GM12878 (cell line): Measurements from ENCODE around the gene HNRNPDL. TPM values are rescaled to one million over a fixed set of nuclear protein-coding genes. Genes with fewer than 3 reads are reported as not detected.
A peak's percentile ranks its signal among the peaks of the same experiment; 100 is the strongest.

Experiments
- BHLHE40 ChIP-seq, 2 experiments: fragments of 450-650 bp in 1 of 2; IDR thresholded peaks; 2 replicates each; pipeline ENCODE4 v1.6.1; 2011 to 2017; ENCODE audit warnings: low read depth in 2 of 2, borderline replicate concordance in 1 of 2, improper control_type of control experiment in 1 of 2, low read length in 1 of 2, mild to moderate bottlenecking in 1 of 2
- CBFB ChIP-seq: IDR thresholded peaks from 2 replicates; pipeline ENCODE4 v1.6.1; 2016; ENCODE audit warnings: antibody characterized with exemption, low read depth
- CEBPZ ChIP-seq: fragments of 150-350 bp; IDR thresholded peaks from 2 replicates; pipeline ENCODE4 v1.6.1; 2016; ENCODE audit warnings: low read depth, low read length
- CHD2 ChIP-seq: IDR thresholded peaks from 2 replicates; pipeline ENCODE4 v1.6.1; 2011; ENCODE audit warnings: low read depth, low read length, improper control_type of control experiment, borderline replicate concordance
- CTCF ChIP-seq, 3 experiments: IDR thresholded peaks in 2 of 3; conservative IDR thresholded peaks in 1 of 3; 2 replicates each; pipeline ENCODE4 v1.5.1; 2011; ENCODE audit warnings: low read depth in 3 of 3, low read length in 3 of 3, mild to moderate bottlenecking in 3 of 3, control low read depth in 2 of 3, moderate library complexity in 2 of 3, inconsistent platforms in 1 of 3, mixed read lengths in 1 of 3; ENCODE audit not compliant: control insufficient read depth in 2 of 3, insufficient read depth in 1 of 3; ENCODE audit errors: extremely low read depth in 1 of 3
- E4F1 ChIP-seq: fragments of 450-650 bp; IDR thresholded peaks from 2 replicates; pipeline ENCODE4 v1.6.1; 2018; ENCODE audit warnings: borderline replicate concordance, mild to moderate bottlenecking; ENCODE audit not compliant: partially characterized antibody
- EED ChIP-seq: sonication (generic); IDR thresholded peaks from 2 replicates; pipeline ENCODE4 v1.6.1; 2016; ENCODE audit warnings: antibody characterized with exemption, low read depth
- FOXK2 ChIP-seq: fragments of 450-650 bp; IDR thresholded peaks from 2 replicates; pipeline ENCODE4 v1.6.1; 2017; ENCODE audit warnings: mild to moderate bottlenecking, moderate library complexity
- GABPA ChIP-seq: IDR thresholded peaks from 2 replicates; pipeline ENCODE4 v1.6.1; 2014; ENCODE audit warnings: antibody characterized with exemption, low read depth, mild to moderate bottlenecking, inconsistent platforms
- MEF2B ChIP-seq: fragments of 450-650 bp; IDR thresholded peaks from 2 replicates; pipeline ENCODE4 v1.6.1; 2018; ENCODE audit warnings: mild to moderate bottlenecking, moderate library complexity; ENCODE audit not compliant: partially characterized antibody, poor library complexity, severe bottlenecking
- MXI1 ChIP-seq: fragments of 150-350 bp; IDR thresholded peaks from 2 replicates; pipeline ENCODE4 v1.6.1; 2011; ENCODE audit warnings: low read depth, mild to moderate bottlenecking, inconsistent platforms, low read length, improper control_type of control experiment
- NR2C2 ChIP-seq: IDR thresholded peaks from 2 replicates; pipeline ENCODE4 v1.6.1; 2011; ENCODE audit warnings: borderline replicate concordance, low read depth; ENCODE audit not compliant: control insufficient read depth, insufficient read length
- NR2F1 ChIP-seq: fragments of 450-650 bp; conservative IDR thresholded peaks from 2 replicates; pipeline ENCODE4 v1.6.1; 2017; ENCODE audit warnings: mild to moderate bottlenecking
- PKNOX1 ChIP-seq: fragments of 450-650 bp; IDR thresholded peaks from 2 replicates; pipeline ENCODE4 v1.6.1; 2016; ENCODE audit warnings: mild to moderate bottlenecking
- POLR2AphosphoS5 ChIP-seq: IDR thresholded peaks from 2 replicates; pipeline ENCODE4 v1.6.1; 2011; ENCODE audit warnings: mild to moderate bottlenecking, low read length, inconsistent platforms
- TCF12 ChIP-seq: IDR thresholded peaks from 2 replicates; pipeline ENCODE4 v1.6.1; 2011; ENCODE audit warnings: low read depth, mild to moderate bottlenecking, low read length
- ZBTB11 ChIP-seq: fragments of 450-650 bp; formaldehyde crosslinking; IDR thresholded peaks from 2 replicates; pipeline ENCODE4 v1.5.0; 2022; ENCODE audit warnings: mild to moderate bottlenecking, missing genetic modification characterization
- ZNF207 ChIP-seq: fragments of 450-650 bp; IDR thresholded peaks from 2 replicates; pipeline ENCODE4 v1.6.1; 2014; ENCODE audit warnings: antibody characterized with exemption, mild to moderate bottlenecking, borderline replicate concordance
- polyA plus RNA-seq, 11 experiments: library from polyadenylated mRNA; depleted of rRNA in 4 of 11; unstranded in 6 of 11; stranded (reverse) in 5 of 11; fragments of >200 nt; fragmentation: Nextera tagmentation in 4 of 11; fragmentation: Illumina TruSeq in 1 of 11; extraction: Ambion mirVana in 4 of 11; extraction: Trizol in 1 of 11; gene quantifications; 1 replicate in 1 of 11; 2 replicates in 10 of 11; pipeline versions ENCODE4 v1.2.1 to v1.2.3, GENCODE V29; 2011 to 2016; ENCODE audit warnings: inconsistent platforms in 2 of 11, missing spikeins in 2 of 11, low read depth in 1 of 11
- total RNA-seq, 4 experiments: library from RNA; depleted of rRNA in 3 of 4; stranded (reverse); fragments of >200 nt in 3 of 4; fragmentation: Illumina TruSeq in 1 of 4; extraction: Trizol in 1 of 4; gene quantifications; 2 replicates each; pipeline versions ENCODE4 v1.2.1 to v1.2.3, GENCODE V29; 2013 to 2021

HNRNPDL gene
- total and polyA plus RNA-seq, 10 of the 15 experiments (the other 5 are each of a cell fraction or from before 2014, with no cell fraction given): 217 to 510 (median 345) TPM

- no peak for TF ChIP-seq E4F1
- TF ChIP-seq CHD2: no peak
- no peak for TF ChIP-seq BHLHE40 (IDR thresholded peaks at IDR 0.05; ENCODE audit: borderline replicate concordance in 1 of 2, low read depth in 2 of 2, low read length in 1 of 2)
- TF ChIP-seq TCF12: peak; percentile 57; the same call in 1 of the 2 replicates
- TF ChIP-seq CBFB: no peak
- no peak for TF ChIP-seq CEBPZ
- TF ChIP-seq EED: no peak
- TF ChIP-seq ZBTB11 (CRISPR knock-in tag): no peak
- peak; percentile 49; the same call in 1 of the 2 replicates for TF ChIP-seq PKNOX1
- no peak for TF ChIP-seq NR2F1
- TF ChIP-seq CTCF (IDR thresholded peaks at IDR 0.05 in 2 of 3, conservative IDR thresholded peaks at IDR 0.05 in 1 of 3; ENCODE audit: control insufficient read depth in 2 of 3, extremely low read depth in 1 of 3, insufficient read depth in 1 of 3, low read depth in 3 of 3, low read length in 3 of 3): no peak
- no peak for TF ChIP-seq GABPA
- peak; percentile 99 for TF ChIP-seq MEF2B
- no peak for TF ChIP-seq ZNF207
- no peak for TF ChIP-seq FOXK2
- no peak for TF ChIP-seq POLR2AphosphoS5
- no peak for TF ChIP-seq MXI1
- TF ChIP-seq NR2C2: no peak
Measured at GRCh38 chr4:82458729-82459128, 28.5 kb upstream of the HNRNPDL start (continued).
